ENCODE data around the gene ZNF862. TPM values are rescaled to one million over a fixed set of nuclear protein-coding genes. Genes with fewer than 3 reads are reported as not detected.

ZNF862 gene
- polyA plus RNA-seq, 1 experiment: 11.5 TPM

DNA sequence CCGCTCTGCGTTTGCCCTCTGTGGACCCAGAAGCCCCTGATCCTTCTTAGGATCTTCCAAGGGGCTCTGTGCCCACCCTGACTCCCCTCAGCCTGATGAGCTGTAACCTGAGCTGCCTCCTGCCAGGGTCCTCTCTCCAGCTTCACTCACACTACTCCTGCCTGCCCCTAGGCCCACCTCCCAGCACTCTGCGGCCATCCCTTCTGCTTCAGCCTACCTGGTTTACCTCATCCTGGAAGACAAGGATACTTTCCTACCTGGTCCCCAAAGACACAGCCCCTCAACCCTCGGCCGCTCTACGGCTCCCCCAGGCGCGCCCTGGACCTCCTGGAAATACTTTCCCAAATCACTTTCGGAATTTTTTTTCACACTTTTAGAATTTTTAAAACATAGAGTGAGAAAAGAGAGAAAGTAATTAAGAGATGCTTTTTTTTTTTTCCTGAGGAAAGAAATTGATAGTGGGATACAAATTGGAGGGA, 6.4 kb upstream of the ZNF862 start:
- DNase-seq (ENCODE audit: low read depth, low spot score): no peak
- CTCF ChIA-PET: no interaction called here
- Histone ChIP-seq H3K9me3 (ENCODE audit: control insufficient read depth, insufficient read depth, low read length) (no peaks in the 10 kb centered on the region), H3K27ac (ENCODE audit: low read depth, low read length) (no peak overlapping the region), H3K4me3 (ENCODE audit: low read depth, low read length) (no peak overlapping the region), H3K27me3 (ENCODE audit: control insufficient read depth, insufficient read depth, low read length) (peaks cover 8% of the 10 kb centered on the region)
- TF ChIP-seq, protein P1, sequence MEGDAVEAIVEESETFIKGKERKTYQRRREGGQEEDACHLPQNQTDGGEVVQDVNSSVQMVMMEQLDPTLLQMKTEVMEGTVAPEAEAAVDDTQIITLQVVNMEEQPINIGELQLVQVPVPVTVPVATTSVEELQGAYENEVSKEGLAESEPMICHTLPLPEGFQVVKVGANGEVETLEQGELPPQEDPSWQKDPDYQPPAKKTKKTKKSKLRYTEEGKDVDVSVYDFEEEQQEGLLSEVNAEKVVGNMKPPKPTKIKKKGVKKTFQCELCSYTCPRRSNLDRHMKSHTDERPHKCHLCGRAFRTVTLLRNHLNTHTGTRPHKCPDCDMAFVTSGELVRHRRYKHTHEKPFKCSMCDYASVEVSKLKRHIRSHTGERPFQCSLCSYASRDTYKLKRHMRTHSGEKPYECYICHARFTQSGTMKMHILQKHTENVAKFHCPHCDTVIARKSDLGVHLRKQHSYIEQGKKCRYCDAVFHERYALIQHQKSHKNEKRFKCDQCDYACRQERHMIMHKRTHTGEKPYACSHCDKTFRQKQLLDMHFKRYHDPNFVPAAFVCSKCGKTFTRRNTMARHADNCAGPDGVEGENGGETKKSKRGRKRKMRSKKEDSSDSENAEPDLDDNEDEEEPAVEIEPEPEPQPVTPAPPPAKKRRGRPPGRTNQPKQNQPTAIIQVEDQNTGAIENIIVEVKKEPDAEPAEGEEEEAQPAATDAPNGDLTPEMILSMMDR (IDR thresholded peaks at IDR 0.05; ENCODE audit: low read depth, low read length): no peak
- POLR2A ChIA-PET: no interaction called here

DNA sequence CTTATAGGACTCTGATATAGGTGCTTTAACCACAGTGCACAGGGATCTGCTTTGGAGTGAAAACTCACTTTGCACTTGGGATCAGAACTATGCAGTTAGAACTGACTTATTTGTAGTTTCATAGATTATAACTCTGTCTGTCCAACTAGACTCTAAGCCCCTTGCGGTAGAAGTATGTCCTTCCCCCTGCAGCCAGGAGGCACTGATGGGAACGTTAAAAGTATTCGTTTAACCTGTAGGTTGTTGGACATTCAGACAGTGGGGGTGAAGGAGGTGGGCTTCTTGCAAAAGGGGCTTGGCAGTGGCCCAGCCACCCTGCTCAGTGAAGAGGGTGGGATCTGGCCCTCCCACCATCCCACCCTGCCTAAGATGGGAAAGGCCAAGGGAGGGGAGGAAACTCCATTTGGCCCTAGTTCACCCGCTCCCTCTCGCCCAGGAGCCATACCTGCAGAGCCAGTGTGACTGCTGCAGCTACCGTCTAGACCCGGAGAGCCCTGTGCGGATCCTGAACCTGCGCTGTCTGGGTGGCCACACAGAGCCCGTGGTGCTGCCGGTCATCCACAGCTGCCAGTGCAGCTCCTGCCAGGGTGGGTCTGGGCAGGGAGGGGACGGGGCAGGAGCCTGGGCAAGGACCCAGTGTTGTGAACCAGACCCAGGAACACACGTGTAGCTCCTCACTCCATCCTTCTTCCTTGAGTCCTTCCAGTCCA, 5.7 kb upstream of the ZNF862 start:
- Histone ChIP-seq H3K27ac (ENCODE audit: low read depth, low read length) (no peak overlapping the region), H3K9me3 (ENCODE audit: control insufficient read depth, insufficient read depth, low read length) (no peaks in the 10 kb centered on the region), H3K27me3 (ENCODE audit: control insufficient read depth, insufficient read depth, low read length) (peaks cover 8% of the 10 kb centered on the region), H3K4me3 (ENCODE audit: low read depth, low read length) (no peak overlapping the region)
- DNase-seq (ENCODE audit: low read depth, low spot score): no peak
- TF ChIP-seq, protein P1 (IDR thresholded peaks at IDR 0.05; ENCODE audit: low read depth, low read length): no peak
- ChIA-PET CTCF (no interaction called here), POLR2A (no interaction called here)

DNA sequence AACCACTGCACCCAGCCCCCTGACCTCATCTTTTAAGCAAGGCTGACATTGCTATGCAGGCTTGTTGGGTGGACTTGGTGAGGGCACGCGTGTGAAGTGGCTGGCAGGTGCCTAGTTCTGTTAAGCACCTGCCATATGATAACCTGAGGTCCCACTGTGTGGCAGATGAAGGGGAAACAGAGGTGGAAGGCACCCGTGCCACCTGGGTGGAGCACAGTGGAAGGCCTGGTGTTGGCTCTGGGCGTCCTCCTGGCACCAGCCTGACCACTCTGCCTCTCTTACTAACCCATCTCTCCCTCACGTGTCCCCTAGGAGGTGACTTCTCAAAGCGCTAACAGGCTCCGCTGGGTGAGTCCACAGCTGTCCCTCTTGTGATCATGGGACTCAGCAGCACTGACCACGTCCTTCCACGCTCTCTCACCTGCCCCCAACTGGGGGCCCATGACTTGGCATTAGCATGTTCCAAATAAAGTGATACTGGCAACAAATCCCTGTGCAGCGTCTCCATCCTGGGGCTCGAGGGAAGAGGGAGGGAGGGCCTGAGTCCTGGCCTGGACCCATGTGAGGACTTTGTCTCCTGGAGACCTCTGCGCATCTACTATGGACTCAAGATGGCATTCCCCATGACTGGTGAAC, 4.6 kb upstream of the ZNF862 start:
- ChIA-PET POLR2A (interaction anchor here (0.8 kb wide), 1 partner anchor 585 kb away, joined by 3 read pairs; no protein-coding TSS in a partner anchor), CTCF (no interaction called here)
- no peak for DNase-seq (ENCODE audit: low read depth, low spot score)
- Histone ChIP-seq H3K4me3 (ENCODE audit: low read depth, low read length) (no peak overlapping the region), H3K27ac (ENCODE audit: low read depth, low read length) (no peak overlapping the region), H3K27me3 (ENCODE audit: control insufficient read depth, insufficient read depth, low read length) (peaks cover 8% of the 10 kb centered on the region), H3K9me3 (ENCODE audit: control insufficient read depth, insufficient read depth, low read length) (no peaks in the 10 kb centered on the region)
- TF ChIP-seq, protein P1 (IDR thresholded peaks at IDR 0.05; ENCODE audit: low read depth, low read length): no peak

DNA sequence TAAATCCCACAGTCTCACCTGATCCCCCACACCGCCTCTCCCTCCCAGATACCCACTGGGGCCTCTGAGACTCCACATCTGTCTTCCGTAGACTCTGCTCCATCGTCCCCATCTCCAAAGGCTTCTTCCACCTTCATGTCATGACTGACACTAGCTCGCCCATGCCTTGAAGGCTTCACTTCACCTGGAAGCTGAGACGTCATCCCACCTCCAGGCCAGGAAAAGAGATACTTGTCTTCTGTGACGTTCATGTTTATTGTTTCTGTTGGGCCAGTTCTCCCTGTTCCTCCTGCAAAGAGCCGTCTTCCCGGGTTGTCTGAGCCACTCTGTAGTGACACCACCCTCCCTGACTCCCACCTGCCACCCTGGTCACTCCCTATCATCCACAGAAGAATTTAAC, 3.6 kb upstream of the ZNF862 start:
- ChIA-PET POLR2A (interaction anchor here (0.8 kb wide), 1 partner anchor 584 kb away, joined by 3 read pairs; no protein-coding TSS in a partner anchor), CTCF (no interaction called here)
- TF ChIP-seq, protein P1 (IDR thresholded peaks at IDR 0.05; ENCODE audit: low read depth, low read length): no peak

DNA sequence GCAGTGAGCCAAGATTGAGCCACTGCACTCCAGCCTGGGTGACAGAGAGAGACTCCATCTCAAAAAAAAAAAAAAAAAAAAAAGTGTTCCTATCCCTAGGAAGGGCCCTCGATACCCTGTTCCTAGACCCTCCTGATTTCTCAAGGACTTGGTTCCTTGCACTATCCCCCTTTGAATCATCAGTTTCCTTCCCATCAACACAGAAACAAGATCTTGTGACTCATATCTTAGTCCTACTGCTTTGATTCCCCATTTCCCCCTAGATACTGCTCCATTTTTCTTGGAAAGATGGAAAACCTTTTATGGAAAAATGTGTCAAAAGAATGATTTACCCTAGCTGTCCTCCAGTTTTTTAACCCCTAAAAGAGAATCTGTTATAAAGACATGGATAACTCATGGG, 1.7 kb upstream of the ZNF862 start:
- TF ChIP-seq, protein P1 (IDR thresholded peaks at IDR 0.05; ENCODE audit: low read depth, low read length): no peak
- H3K27ac ChIP-seq (ENCODE audit: low read depth, low read length): no peak overlapping the region
- H3K9me3 ChIP-seq (ENCODE audit: control insufficient read depth, insufficient read depth, low read length): no peaks in the 10 kb centered on the region
- no peak for DNase-seq (ENCODE audit: low read depth, low spot score)
- POLR2A ChIA-PET: no interaction called here
- H3K4me3 ChIP-seq (ENCODE audit: low read depth, low read length): no peak overlapping the region
- CTCF ChIA-PET: no interaction called here
- peaks cover 8% of the 10 kb centered on the region for H3K27me3 ChIP-seq (ENCODE audit: control insufficient read depth, insufficient read depth, low read length)

More for the DNA sequence above, 3.6 kb upstream of the ZNF862 start:
- Histone ChIP-seq H3K9me3 (ENCODE audit: control insufficient read depth, insufficient read depth, low read length) (no peaks in the 10 kb centered on the region), H3K4me3 (ENCODE audit: low read depth, low read length) (no peak overlapping the region), H3K27ac (ENCODE audit: low read depth, low read length) (no peak overlapping the region), H3K27me3 (ENCODE audit: control insufficient read depth, insufficient read depth, low read length) (peaks cover 8% of the 10 kb centered on the region)
- DNase-seq (ENCODE audit: low read depth, low spot score): no peak
